Fibroblast of skin of scalp (primary cell): ENCODE measurements around the gene C19orf25.
A peak's percentile ranks its signal among the peaks of the same experiment; 100 is the strongest.

ENCODE experiments used
- DNase-seq: peaks from one replicate; pipeline ENCODE4 v3.0.0-alpha.2; 2013

Gene C19orf25

GRCh38 chr19:1496714-1497577 lies 17.9 kb upstream of the C19orf25 start:
- DNase-seq, result no peak

GRCh38 chr19:1495799-1496713 lies 17.0 kb upstream of the C19orf25 start:
- DNase-seq, result no peak

GRCh38 chr19:1495051-1495798 lies 16.2 kb upstream of the C19orf25 start:
- no peak for DNase-seq

- DNase-seq, result no peak
Measured at GRCh38 chr19:1494115-1494815, 15.2 kb upstream of the C19orf25 start.

- DNase-seq, result no peak
Measured at GRCh38 chr19:1492474-1493006, 13.5 kb upstream of the C19orf25 start.

GRCh38 chr19:1491849-1492170 lies 12.8 kb upstream of the C19orf25 start:
- no peak for DNase-seq

GRCh38 chr19:1491114-1491848 lies 12.3 kb upstream of the C19orf25 start, which contains the start of gene REEP6:
Gene REEP6, plus strand, starts transcription at chr19:1491181. Its CDS starts 89 bp downstream, at chr19:1491270.
- DNase-seq, result no peak

GRCh38 chr19:1490311-1491113 lies 11.5 kb upstream of the C19orf25 start, which contains the start of gene PCSK4:
Gene PCSK4, minus strand, starts transcription at chr19:1490350. Its CDS starts 4 bp downstream, at chr19:1490346.
- peak; percentile 99 for DNase-seq

GRCh38 chr19:1489463-1490310 lies 10.7 kb upstream of the C19orf25 start:
- no peak for DNase-seq

GRCh38 chr19:1488282-1488601 lies 9.2 kb upstream of the C19orf25 start:
- no peak for DNase-seq

- no peak for DNase-seq
Measured at GRCh38 chr19:1487576-1488281, 8.7 kb upstream of the C19orf25 start.

- DNase-seq, result no peak
Measured at GRCh38 chr19:1486720-1487575, 7.9 kb upstream of the C19orf25 start.

- no peak for DNase-seq
Measured at GRCh38 chr19:1483979-1484428, 5.0 kb upstream of the C19orf25 start.

- no peak for DNase-seq
Measured at GRCh38 chr19:1483131-1483978, 4.3 kb upstream of the C19orf25 start.

GRCh38 chr19:1482361-1483130 lies 3.5 kb upstream of the C19orf25 start:
- no peak for DNase-seq

GRCh38 chr19:1481893-1482360 lies 2.9 kb upstream of the C19orf25 start:
- no peak for DNase-seq
